Cortex of kidney (tissue), 1 donor: ENCODE results near the gene GMPR2.

Experiments
- DNase-seq: peaks from one replicate; lab custom pipeline; 2025; lab: John Stamatoyannopoulos, UW

Gene GMPR2

DNA sequence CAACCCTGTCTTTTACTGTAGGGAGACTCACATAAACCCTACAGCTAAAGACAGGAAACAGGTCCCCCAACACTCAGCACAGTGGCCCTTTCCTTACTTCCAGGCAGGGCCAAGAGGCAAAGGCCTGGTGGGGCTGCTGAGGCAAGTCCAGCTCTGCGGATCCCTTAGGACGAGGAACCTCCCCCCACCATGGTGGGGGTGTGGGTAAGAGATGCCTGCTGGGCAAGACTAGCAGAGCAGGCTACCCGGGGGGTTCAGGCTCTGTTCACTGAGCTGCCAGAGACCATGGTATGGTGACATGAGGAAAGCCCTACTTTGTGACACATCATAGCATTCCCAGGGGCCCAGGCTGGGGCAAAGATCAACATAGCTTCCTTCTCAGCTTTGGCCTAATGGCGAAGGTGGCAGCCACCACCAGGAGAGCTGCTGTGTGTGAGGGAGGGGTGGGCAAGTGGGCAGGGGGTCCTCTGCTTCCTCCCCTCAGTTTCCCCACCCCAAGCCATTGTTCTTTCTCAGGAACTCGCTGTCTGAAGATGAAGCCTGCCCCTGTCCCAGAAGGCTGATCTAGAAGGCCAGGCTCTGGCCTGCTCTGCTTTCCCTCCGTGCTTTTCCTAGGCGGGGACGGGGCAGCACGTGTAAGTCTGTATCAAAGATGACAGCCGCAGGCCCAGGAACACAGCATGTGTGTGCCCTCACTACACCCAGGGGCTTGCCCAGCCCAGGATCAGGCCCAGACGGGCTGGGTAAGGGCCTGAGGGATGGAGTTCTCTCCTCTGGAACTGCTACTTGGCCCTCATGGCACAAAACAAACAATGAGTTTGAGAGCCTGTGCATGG lies 19.8 kb downstream of the GMPR2 start:
- no peak for DNase-seq

- DNase-seq, result no peak
Observed at GRCh38 chr14:24253936-24254335, 21.2 kb downstream of the GMPR2 start.

- no peak for DNase-seq
Observed at GRCh38 chr14:24254630-24255392, 22.1 kb downstream of the GMPR2 start.

- DNase-seq, result no peak
Observed at GRCh38 chr14:24255438-24255837, 22.7 kb downstream of the GMPR2 start.

- no peak for DNase-seq
Observed at GRCh38 chr14:24255931-24256711, 23.4 kb downstream of the GMPR2 start.

- no peak for DNase-seq
Observed at GRCh38 chr14:24256960-24257359, 24.2 kb downstream of the GMPR2 start.

DNA sequence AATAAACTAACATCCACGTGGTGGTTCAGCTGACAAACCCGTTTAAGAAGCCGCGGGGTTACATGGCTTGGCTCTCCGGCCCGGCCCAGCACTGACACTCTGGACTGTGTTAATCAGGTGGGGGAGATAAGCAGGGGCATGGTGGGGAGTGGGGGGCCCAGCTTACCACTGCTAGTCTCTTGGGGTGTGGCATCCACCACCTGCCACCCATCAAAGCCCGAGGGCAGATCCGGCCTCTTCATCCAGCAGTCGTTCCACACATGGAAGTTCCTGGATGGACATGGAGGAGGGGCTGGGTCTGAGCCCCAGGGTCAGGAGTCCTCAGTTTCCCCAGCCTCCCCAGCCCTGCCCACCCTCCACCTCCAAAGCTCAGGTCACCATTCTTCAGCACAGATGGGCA lies 25.4 kb downstream of the GMPR2 start:
- no peak for DNase-seq

GRCh38 chr14:24258548-24259265 lies 26.0 kb downstream of the GMPR2 start:
- no peak for DNase-seq

DNA sequence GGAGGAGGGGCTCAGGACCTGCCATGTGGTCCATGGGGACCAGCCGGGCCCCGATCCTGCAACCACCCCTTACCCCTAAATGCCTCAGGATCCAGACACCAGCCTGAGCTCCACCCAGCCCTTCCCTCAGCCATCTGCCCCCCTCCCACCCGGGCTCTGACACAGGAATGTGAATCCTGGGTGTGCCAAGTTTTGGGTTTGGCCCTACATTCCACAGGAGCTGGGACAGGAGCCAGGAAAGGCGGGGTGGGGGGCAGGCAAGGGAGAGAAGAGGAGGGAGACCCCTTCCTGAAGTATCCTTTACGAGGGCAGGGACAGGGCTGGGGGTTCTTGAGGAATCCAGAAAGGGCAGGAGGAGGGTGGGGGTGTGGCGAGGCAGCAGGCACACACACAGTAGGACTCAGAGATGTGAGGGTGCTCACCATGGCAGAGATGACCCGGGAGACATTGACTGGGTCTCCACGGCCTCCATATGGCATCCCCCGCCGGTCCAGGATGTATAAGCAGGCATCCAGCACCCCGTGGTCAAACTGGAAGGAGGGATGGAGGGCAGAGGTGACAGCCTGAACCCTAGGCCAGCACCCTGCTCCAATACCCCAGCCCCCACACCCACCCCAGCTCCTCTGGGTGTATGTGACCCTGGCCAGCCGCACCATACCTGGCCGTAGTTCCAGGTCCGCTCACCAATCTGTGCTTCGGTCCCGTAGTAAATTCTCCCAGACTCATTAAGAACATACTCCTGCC lies 26.7 kb downstream of the GMPR2 start:
- no peak for DNase-seq

DNA sequence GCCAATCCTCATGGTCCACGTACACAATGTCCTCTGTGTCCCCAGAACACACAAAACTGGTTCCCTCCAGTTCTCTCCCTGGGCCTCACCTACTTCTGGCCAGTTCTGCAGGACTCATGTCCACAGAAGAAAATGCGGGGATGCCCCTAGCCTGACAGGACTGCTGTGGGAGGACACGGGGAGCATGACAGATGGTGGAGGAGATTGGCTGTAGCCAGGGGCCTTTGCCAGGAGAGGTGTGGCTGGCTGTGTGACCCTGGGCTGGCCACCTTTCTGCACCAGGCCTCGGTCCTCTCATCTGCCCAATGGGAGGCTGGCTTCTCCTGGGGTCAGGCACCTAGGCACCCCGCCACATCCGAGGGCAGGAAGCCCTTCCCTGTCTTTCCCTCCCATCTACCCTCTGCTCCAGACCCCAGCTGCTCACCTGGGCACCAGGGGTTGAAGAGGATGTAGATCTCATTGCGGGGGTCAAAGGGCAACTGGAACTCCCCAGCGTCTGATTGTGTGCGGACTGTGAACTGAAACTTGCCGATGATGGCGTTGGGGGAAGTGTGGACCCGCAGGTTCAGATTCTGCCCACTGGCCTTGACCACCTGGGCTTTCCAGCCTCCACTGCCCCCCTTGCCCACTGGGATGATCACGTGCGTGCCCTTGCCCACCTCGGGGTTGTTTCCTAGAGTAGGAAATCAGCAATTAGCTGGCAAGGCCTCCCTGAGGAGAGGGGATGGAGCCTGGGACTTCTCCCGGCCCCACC lies 27.5 kb downstream of the GMPR2 start:
- no peak for DNase-seq

- DNase-seq, result no peak
Observed at GRCh38 chr14:24260780-24261157, 28.0 kb downstream of the GMPR2 start.

DNA sequence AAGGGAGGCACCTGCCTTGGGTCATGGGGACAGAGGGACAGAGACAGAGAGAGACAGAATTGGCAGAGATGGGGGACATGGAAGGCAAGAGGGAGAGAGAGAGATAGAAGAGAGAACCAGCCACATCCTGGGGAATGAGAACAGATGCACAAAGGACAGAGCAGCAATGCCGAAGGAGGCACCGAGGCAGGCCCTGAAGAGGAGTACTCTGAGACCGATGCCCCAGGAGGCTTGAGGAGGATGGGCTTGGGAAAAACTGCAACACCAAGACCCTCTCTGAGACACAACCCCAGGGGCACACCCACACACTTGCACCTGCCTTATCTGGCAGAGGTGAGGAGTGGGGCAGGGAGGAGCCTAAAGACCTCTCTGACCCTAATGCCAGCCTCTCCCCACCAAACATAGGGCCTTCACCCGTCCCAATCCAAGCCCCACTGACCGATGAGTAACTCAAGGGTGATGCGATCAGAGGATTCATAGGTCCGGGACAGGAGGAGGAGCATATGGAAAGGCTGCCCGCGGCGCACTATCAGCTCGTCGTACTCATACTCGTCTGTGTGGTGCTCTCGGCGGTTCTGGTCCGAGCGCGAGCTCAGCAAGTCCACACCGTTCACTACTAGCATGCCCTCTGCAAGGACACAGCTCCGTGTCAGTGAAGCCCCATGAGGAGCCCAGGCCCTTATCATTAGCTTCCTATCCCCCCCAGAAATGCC lies 28.7 kb downstream of the GMPR2 start:
- DNase-seq, result no peak

DNA sequence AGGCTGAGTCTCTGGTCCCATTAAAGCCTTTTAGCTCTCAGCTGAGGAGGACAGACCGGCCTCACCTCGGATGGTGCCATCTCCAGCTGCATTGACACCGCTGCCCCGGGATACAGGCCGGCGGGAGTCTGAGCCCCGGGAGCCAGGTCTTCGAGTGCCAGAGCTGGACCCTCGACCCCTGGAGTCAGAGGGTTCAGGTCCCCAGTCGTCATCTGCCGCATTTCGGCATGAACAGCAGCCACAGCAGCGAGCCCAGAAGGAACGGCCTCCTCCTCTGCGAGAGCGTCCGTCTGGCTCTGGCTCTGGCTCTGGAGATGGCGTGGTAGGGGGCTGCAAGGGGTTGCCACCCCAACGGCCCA lies 29.2 kb downstream of the GMPR2 start:
- no peak for DNase-seq

DNA sequence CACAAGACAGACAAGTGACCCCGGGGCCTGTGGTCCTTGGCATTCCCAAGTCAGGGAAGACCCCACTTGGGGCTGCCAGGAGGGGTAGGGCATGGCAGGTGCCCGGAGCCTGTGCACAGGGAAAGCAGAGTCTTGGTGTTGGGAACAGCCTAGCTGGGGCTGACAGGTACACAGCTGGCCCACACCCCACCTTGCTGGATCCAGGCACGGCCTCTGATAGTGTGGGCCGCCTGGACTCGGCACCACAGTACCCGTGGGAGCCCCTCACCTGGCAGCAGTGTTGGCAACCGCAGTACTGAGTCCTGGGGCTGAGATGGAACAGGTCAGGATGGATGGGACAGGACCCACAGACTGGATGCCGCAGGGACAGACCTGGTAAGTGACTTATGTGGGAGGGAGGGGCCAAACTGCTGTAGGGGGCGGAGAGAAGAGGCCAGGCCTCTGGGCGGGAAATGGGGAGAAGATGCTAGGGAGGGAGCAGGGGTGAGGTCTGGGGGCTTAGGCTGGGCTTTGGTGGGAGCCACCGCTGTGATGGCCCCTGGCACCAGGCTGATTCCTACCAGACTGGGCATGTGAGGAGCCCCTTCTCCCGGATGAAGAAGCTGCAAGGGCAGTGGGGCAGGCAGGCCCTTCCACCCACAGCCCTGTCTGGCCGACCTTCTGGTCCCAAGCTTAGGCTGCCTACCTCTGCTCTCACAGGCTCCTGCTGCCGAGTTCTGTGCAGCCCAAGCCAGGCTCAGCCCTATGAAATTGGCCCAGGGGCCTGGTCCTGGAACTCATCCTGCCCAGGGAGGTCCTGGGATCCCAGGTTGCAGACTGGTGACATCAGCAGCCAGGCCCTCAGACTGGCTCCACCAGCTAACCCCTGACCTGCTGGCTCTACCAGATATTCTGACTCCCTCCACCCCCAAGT lies 30.3 kb downstream of the GMPR2 start, which contains the start of gene TGM1:
TGM1 (minus strand) TSS at position 357 of the 913 bp plus-strand sequence. CDS start 825 bp downstream, outside the sequence.
- DNase-seq, result no peak

- DNase-seq, result no peak
Observed at GRCh38 chr14:24263848-24264247, 31.1 kb downstream of the GMPR2 start.

GRCh38 chr14:24264298-24264697 lies 31.6 kb downstream of the GMPR2 start:
- DNase-seq, result no peak

DNA sequence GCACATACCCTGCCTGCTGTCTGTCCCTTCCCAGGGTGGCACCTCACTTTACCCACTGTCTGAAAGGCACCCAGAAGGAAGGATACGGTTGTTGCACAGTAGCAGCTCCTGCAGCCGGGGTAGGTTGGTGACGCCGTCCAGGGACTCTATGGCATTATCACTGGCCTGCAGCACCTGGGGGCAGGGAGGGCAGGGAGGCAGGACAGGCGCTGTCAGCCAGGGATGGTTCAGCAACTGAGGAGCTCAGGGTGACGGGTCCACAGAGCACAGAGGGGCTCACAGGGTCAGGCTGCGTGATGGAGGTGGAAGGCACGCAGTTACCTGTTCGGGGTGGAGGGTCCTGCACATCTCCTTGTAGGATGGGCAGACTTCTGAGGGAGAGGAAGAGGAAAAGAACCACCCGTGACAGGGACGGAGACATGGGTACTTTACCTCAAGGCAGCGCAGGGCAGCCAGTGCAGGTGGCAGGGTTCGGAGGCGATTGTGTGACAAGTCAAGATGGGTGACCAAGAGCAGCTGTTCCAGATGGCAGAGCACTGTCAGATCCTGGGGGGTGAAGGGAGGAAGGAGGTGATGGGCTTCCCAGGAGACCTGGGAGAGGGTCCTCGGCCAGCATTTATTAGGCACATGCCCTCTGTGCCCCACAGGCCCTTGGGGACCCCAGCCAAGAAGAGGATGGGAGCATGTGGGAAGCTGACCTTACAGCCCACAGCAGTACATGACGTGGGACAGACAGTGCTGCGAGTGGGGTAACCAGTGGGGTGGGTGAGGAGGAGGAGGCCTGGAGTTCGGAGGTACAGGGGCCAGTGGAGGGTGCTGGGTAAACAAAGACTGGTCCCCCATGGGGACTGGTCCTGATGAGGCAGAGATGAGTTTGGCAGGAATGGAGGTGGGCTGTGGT lies 33.9 kb downstream of the GMPR2 start:
- DNase-seq, result no peak

DNA sequence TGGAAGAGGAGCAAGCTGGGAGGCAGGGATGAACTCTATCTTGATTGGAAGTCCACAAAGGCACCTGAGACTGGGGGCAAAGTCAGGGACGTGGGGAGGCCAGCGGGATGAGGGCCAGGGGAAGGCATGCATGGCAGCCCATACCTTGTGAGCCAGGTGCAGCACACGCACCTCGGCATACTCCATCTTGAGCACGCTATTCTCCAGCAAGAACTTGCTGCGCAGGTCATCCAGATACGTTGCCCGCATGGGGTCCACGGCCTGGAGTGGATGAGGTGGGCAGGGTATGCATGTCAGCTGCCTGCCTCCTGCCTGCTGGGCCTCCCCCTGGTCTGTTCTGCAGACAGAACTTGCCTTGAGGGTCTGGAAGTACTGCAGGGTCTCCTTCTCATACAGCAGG lies 34.8 kb downstream of the GMPR2 start:
- DNase-seq, result no peak
